C4-2B (cell line): ENCODE data around the gene ADAMTS7.
"Not testable (repeated sequence)": the region's sequence is repeated elsewhere in the genome, so short reads cannot be mapped to it uniquely, and the experiment has no call there.

ENCODE experiments used
- H3K27ac ChIP-seq: fragments of 450-650 bp; 2 replicates; pipeline ENCODE4 v1.5.1; 2017
- ZFX ChIP-seq: fragments of 450-650 bp; IDR thresholded peaks from 2 replicates; pipeline ENCODE4 v1.6.1; 2017
- TF ChIP-seq, protein P1 (sequence below): fragments of 450-650 bp; conservative IDR thresholded peaks from 2 replicates; pipeline ENCODE4 v1.5.1; 2017; ENCODE audit warnings: mild to moderate bottlenecking

Gene ADAMTS7

DNA sequence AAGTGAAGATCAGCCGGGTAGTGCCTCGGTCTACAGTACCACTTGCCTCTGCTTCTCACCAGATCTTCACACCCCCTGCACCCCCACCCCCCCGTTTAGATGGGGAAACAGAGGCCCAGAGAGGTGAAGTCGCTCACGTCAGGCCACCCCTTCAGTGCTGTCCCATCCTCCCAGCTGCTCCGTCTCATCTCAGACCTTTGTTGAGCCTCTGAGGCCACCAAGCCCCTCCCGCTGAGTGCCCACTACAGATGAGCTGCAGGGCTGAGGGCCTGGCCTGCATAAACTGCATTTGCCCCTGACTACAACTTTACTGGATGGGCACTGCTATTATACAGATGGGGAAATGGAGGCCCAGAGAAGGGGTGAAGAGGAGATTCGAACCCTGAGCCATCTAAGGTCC, 35.8 kb downstream of the ADAMTS7 start:
- TF ChIP-seq, protein P1, sequence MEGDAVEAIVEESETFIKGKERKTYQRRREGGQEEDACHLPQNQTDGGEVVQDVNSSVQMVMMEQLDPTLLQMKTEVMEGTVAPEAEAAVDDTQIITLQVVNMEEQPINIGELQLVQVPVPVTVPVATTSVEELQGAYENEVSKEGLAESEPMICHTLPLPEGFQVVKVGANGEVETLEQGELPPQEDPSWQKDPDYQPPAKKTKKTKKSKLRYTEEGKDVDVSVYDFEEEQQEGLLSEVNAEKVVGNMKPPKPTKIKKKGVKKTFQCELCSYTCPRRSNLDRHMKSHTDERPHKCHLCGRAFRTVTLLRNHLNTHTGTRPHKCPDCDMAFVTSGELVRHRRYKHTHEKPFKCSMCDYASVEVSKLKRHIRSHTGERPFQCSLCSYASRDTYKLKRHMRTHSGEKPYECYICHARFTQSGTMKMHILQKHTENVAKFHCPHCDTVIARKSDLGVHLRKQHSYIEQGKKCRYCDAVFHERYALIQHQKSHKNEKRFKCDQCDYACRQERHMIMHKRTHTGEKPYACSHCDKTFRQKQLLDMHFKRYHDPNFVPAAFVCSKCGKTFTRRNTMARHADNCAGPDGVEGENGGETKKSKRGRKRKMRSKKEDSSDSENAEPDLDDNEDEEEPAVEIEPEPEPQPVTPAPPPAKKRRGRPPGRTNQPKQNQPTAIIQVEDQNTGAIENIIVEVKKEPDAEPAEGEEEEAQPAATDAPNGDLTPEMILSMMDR, result no peak
- no peak for TF ChIP-seq ZFX
- no peak overlapping the region for H3K27ac ChIP-seq

DNA sequence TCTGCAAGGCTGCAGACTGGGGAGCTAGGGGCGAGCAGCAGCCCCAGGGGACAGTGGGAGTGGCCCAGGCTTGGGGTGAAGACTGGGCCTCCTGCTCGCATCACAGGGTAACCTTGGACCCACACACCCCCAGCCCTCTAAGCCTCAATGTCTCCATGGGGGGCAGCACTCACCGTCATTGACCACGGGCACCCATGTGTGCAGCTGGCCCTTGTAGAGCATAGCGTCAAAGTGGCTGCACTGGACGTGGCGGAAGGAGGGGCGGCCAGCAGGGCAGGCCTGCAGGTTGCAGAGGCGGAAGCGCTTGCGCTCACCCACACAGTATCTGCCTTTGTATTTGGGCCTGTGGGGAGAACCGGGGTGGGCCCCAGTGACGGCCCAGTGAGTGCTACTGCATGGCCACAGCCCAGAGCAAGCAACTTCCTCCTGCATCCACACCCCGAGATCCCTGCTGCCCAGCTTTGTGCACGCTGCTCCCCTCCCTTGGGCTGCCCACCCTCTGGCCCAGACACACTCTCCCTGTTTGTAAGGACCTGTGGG, 36.7 kb downstream of the ADAMTS7 start:
- H3K27ac ChIP-seq, result not testable (repeated sequence)

DNA sequence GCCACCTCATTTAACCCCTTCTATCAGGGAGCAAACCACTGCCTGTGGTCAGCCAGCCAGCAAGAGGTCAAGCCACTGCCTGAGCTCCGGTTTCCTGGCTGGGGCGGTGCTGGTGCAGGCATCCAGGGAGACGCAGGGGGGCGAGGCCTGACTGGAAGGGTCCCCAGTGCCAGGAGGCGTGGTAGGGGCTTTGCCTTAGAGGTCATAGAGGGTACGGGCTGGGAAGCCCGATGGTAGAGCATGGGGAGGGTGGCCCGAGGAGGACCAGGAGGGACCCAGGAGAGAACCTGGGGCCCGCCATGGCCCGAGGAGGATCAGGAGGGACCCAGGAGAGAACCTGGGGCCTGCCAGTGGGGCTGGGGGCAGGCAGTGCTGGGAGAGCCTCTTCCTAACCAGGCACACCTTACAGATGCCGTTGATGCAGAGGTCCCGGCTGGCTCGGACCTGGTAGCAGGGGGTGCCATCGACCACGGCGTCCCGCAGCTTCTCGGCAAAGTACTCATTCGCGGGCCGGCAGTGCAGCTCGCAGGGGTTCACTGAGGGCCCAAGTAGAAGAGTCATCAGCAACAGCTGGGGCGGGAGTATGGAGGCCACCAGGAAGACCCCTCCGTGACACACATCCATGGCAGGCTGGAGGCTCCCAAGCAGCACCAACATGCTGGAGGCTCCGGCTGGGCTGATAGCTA, 37.4 kb downstream of the ADAMTS7 start:
- H3K27ac ChIP-seq, result not testable (repeated sequence)

DNA sequence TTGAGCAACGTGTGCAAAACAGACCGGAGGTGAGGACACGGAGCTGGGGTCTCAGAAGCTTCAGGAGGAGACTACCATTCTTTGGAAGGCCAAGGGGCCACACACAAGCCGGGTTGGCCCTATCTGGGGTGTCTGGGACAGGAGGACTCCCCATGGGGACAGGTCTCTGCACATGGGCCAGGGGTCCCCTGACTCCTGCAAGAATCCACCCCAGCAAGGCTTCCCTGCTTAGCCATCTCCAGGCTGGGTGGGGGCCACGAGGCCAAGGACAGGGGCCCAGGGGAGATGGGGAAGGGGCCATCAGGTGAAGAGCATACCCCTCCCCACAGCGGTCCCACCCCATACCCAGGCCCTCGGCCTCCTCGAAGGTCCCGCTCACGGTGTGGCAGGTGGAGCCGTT, 38.5 kb downstream of the ADAMTS7 start:
- TF ChIP-seq ZFX, result no peak
- TF ChIP-seq, protein P1, result no peak
- H3K27ac ChIP-seq, result no peak overlapping the region

DNA sequence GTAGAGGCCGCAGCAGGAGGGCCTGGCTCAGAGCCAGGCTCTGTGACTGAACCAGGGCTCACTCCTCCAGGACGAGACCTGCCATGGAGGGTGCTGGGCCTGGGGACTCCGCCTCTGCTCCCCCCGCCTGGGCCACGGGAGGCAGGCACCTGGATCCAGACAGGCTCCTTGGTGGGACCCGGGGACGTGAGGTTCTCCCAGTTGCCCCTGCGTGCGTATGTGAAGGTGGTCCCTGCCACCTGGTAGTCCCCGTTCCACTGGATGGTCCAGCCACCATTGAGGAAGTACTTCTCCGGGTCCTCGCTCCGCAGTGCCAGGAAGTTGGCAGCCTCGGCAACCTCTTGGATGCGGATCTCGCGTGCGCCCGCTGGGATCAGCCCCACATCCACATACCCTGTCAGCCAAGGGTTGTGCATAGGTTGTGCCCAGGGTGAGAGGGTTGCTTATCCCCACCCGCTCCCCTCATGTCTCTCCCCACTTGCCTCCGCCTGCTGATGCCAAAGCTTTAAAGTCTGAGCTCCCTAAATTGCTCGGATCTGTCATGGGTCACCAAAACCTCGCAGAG, 39.7 kb downstream of the ADAMTS7 start:
- not testable (repeated sequence) for H3K27ac ChIP-seq

DNA sequence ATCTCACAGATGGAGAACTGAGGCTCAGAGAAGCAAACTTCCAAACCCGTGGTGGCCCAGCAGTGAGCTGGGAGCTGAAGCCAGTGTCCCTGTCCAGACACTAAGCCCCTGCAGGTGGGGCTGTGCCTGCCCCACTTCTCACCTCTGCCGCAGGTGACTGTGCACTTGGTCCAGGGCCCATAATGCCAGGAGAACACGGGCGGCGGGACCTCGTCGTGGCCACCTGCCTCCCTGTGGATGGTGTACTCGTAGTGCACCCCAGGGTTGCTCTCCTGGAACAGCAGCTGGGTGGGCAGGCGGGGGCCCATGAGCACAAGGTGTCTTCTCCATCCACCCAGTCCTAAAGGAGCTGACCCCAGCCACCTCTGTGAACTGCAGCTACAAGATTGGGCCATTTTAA, 40.2 kb downstream of the ADAMTS7 start:
- not testable (repeated sequence) for H3K27ac ChIP-seq

DNA sequence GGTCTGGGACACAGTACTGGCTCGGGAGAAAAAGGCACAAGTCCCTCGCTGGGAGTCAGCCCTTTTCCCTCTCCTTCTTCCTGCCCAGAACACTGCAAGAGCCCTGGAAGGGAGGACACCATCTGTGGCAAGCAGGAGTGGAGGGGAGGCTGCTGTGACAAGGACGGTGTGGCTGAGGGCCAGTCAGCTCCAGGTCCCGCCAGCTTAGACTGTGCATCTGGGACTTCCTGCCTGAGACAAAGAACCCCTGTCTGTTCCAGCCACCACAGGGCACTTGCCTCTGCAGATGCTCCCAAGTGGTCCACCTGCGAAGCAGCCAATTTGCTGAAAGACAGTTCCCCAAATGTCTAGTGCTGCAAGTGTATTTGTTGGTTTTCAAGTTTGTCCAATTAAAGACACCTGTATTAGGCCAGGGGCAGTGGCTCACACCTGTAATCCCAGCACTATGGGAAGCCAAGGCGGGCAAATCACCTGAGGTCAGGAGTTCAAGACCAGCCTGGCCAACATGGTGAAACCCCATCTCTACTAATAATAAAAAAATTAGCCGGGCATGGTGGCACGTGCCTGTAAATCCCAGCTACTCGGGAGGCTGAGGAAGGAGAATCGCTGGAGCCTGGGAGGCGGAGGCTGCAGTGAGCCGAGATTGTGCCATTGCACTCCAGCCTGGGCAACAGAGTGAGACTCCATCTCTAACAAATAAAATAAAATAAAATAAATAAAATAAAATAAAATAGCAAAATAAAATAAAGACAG, 41.6 kb downstream of the ADAMTS7 start:
- not testable (repeated sequence) for H3K27ac ChIP-seq

DNA sequence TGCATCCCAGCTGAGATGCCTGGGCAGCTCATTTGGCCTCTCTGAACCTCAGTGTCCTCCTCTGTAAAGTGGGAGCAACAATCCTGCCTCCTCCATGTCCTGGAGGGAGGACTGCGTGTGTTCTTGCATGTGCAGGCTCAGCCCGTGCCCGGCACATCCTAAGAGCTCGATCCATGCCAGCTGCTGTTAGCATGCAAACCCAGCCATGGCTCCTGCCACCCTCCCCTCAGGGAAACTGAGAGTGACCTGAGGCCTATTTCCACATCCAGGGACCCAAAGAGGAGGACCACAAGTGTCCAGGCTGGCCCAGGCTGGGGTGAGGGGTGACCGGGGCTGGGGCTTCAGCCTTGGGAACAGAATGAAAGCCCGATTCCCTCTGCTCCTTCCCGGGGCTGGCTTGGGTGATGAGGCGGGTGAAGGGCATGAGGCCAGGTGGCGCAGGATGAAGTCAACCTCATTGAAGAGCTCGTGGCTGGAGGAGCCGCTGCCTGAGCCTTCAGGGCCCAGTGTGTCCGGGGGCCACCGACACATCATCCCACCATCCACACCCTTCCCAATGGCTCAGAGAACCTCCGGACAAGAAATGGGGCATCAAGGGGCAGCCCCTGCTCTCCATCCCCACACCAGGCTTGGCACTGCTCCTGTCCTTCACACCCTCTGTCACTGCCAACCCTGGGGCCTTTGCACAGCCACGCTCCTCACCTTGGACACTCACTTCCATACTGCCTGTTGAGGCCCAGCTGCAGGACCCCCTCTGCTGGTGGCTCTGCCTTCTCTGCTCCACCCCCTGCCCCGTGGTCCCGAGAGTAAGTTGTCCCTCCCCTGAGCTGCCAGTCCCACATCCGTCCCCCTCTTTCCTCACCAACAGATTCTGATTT, 42.5 kb downstream of the ADAMTS7 start:
- no peak overlapping the region for H3K27ac ChIP-seq
- TF ChIP-seq, protein P1, result no peak
- TF ChIP-seq ZFX, result no peak

DNA sequence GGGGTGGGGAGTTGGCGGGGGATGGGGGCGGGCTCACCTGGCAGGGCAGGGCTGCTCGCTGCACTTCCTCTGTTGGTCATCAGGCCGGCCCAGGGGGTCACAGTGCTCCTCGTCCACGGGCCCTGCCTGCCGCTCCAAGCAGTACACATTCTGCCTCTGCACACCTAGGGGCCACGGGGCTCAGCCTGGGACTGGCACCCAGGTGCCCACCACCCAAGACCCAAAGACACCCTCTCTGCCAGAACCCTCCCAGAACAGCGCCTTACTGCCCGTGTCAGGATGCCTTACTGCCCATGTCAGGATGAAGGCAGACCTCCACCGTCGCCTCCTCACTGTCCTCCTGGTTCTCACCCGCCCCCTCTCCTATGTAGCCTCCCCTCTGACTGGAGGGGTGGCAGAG, 43.2 kb downstream of the ADAMTS7 start:
- H3K27ac ChIP-seq, result no peak overlapping the region

More for the DNA sequence above, 43.2 kb downstream of the ADAMTS7 start:
- TF ChIP-seq ZFX, result no peak
- TF ChIP-seq, protein P1, result no peak
